ENCODE data around the gene SEMA4D.

SEMA4D gene

GRCh38 chr9:89502038-89502601 is 4.2 kb upstream of the SEMA4D start:
- DNase-seq (ENCODE audit: low read depth in 3 of 3) = no peak

GRCh38 chr9:89501311-89501898 is 3.5 kb upstream of the SEMA4D start:
- no peak for DNase-seq (ENCODE audit: low read depth in 3 of 3)

GRCh38 chr9:89500008-89500407 is 2.1 kb upstream of the SEMA4D start:
- DNase-seq (ENCODE audit: low read depth in 3 of 3) = no peak

- DNase-seq (ENCODE audit: low read depth in 3 of 3) = no peak
These were observed 1.1 kb upstream of the SEMA4D start for GRCh38 chr9:89498852-89499480.

GRCh38 chr9:89497257-89497963 is 503 bp downstream of the SEMA4D start:
- DNase-seq (ENCODE audit: low read depth in 3 of 3) = no peak

- no peak for DNase-seq (ENCODE audit: low read depth in 3 of 3)
These were observed 1.2 kb downstream of the SEMA4D start for GRCh38 chr9:89496645-89497256.

- no peak for DNase-seq (ENCODE audit: low read depth in 3 of 3)
These were observed 1.9 kb downstream of the SEMA4D start for GRCh38 chr9:89495824-89496560.

- DNase-seq (ENCODE audit: low read depth in 3 of 3) = no peak
These were observed 3.7 kb downstream of the SEMA4D start for GRCh38 chr9:89494199-89494598.

GRCh38 chr9:89493671-89494070 is 4.2 kb downstream of the SEMA4D start:
- no peak for DNase-seq (ENCODE audit: low read depth in 3 of 3)

GRCh38 chr9:89493181-89493580 is 4.7 kb downstream of the SEMA4D start:
- DNase-seq (ENCODE audit: low read depth in 3 of 3) = no peak

GRCh38 chr9:89492586-89492985 is 5.3 kb downstream of the SEMA4D start:
- no peak for DNase-seq (ENCODE audit: low read depth in 3 of 3)

GRCh38 chr9:89491694-89492093 is 6.2 kb downstream of the SEMA4D start:
- DNase-seq (ENCODE audit: low read depth in 3 of 3) = no peak

GRCh38 chr9:89489548-89490530 is 8.1 kb downstream of the SEMA4D start:
- no peak for DNase-seq (ENCODE audit: low read depth in 3 of 3)

- DNase-seq (ENCODE audit: low read depth in 3 of 3) = no peak
These were observed 9.0 kb downstream of the SEMA4D start for GRCh38 chr9:89488936-89489335.

GRCh38 chr9:89488131-89488530 is 9.8 kb downstream of the SEMA4D start:
- DNase-seq (ENCODE audit: low read depth in 3 of 3) = no peak

GRCh38 chr9:89486681-89487080 is 11.2 kb downstream of the SEMA4D start:
- DNase-seq (ENCODE audit: low read depth in 3 of 3) = no peak

GRCh38 chr9:89484475-89485404 is 13.2 kb downstream of the SEMA4D start:
- no peak for DNase-seq (ENCODE audit: low read depth in 3 of 3)

GRCh38 chr9:89483592-89484474 is 14.1 kb downstream of the SEMA4D start:
- DNase-seq (ENCODE audit: low read depth in 3 of 3) = no peak
